Trophoblast cell (in vitro differentiated cells and primary cell): ENCODE data around the gene FAM107A.

Experiments used
- DNase-seq, 2 donors: peaks; one replicate each; pipeline ENCODE4 v3.0.0-alpha.2; 2016
- H2AFZ ChIP-seq: 2 replicates; pipeline ENCODE4 v1.6.1; 2013; ENCODE audit warnings: low read length, moderate library complexity, mild to moderate bottlenecking; ENCODE audit not compliant: insufficient read depth, poor library complexity
- H2AK5ac ChIP-seq: 2 replicates; pipeline ENCODE4 v1.6.1; 2013; ENCODE audit warnings: mild to moderate bottlenecking, low read length
- H2BK120ac ChIP-seq: 2 replicates; pipeline ENCODE4 v1.6.1; 2013; ENCODE audit warnings: low read length, mild to moderate bottlenecking, moderate library complexity; ENCODE audit not compliant: insufficient read depth, poor library complexity
- H2BK12ac ChIP-seq: 2 replicates; pipeline ENCODE4 v1.6.1; 2013; ENCODE audit warnings: mild to moderate bottlenecking, low read length, moderate library complexity
- H2BK5ac ChIP-seq: 2 replicates; pipeline ENCODE4 v1.6.1; 2013; ENCODE audit warnings: low read length, low read depth, moderate library complexity, mild to moderate bottlenecking; ENCODE audit not compliant: poor library complexity
- H3K14ac ChIP-seq: 2 replicates; pipeline ENCODE4 v1.6.1; 2013; ENCODE audit warnings: mild to moderate bottlenecking, low read length
- H3K18ac ChIP-seq: 2 replicates; pipeline ENCODE4 v1.6.1; 2013; ENCODE audit warnings: mild to moderate bottlenecking, low read length
- H3K23ac ChIP-seq: 2 replicates; pipeline ENCODE4 v1.6.1; 2013; ENCODE audit warnings: low read length
- H3K27ac ChIP-seq: 2 replicates; pipeline ENCODE4 v1.5.1; 2013; ENCODE audit warnings: low read depth, mild to moderate bottlenecking, inconsistent platforms, low read length, moderate library complexity
- H3K27me3 ChIP-seq: 2 replicates; pipeline ENCODE4 v1.6.1; 2013; ENCODE audit warnings: inconsistent platforms, mild to moderate bottlenecking, low read length, moderate library complexity; ENCODE audit not compliant: insufficient read depth
- H3K36me3 ChIP-seq, 2 experiments: 1 replicate in 1 of 2; 2 replicates in 1 of 2; pipeline ENCODE4 v1.6.1; 2013; ENCODE audit warnings: low read length in 2 of 2, mild to moderate bottlenecking in 2 of 2, moderate library complexity in 1 of 2; ENCODE audit not compliant: insufficient read depth in 2 of 2, control insufficient read depth in 1 of 2
- H3K4ac ChIP-seq: 2 replicates; pipeline ENCODE4 v1.6.1; 2013; ENCODE audit warnings: low read depth, mild to moderate bottlenecking, low read length, moderate library complexity
- H3K4me1 ChIP-seq, 2 experiments: 1 replicate in 1 of 2; 2 replicates in 1 of 2; pipeline ENCODE4 v1.6.1; 2013; ENCODE audit warnings: low read length in 2 of 2, mild to moderate bottlenecking in 2 of 2, moderate library complexity in 1 of 2; ENCODE audit not compliant: insufficient read depth in 2 of 2, control insufficient read depth in 1 of 2
- H3K4me2 ChIP-seq: 2 replicates; pipeline ENCODE4 v1.6.1; 2013; ENCODE audit warnings: inconsistent platforms, mild to moderate bottlenecking, low read length, moderate library complexity
- H3K4me3 ChIP-seq: 2 replicates; pipeline ENCODE4 v1.5.1; 2013; ENCODE audit warnings: mild to moderate bottlenecking, low read depth, low read length, inconsistent platforms
- H3K79me1 ChIP-seq: one replicate; pipeline ENCODE4 v1.6.1; 2013; ENCODE audit warnings: low read length
- H3K79me2 ChIP-seq: 2 replicates; pipeline ENCODE4 v1.6.1; 2013; ENCODE audit warnings: low read length, mild to moderate bottlenecking; ENCODE audit not compliant: control insufficient read depth, insufficient read depth, poor library complexity
- H3K9ac ChIP-seq: 2 replicates; pipeline ENCODE4 v1.6.1; 2013; ENCODE audit warnings: mild to moderate bottlenecking, low read length
- H3K9me3 ChIP-seq: 2 replicates; pipeline ENCODE4 v1.6.1; 2013; ENCODE audit warnings: low read depth, mild to moderate bottlenecking, control low read depth, inconsistent platforms, low read length; ENCODE audit not compliant: insufficient read depth
- H4K12ac ChIP-seq: 2 replicates; pipeline ENCODE4 v1.6.1; 2013; ENCODE audit warnings: low read depth, mild to moderate bottlenecking, low read length, moderate library complexity
- H4K8ac ChIP-seq: 2 replicates; pipeline ENCODE4 v1.6.1; 2013; ENCODE audit warnings: low read depth, mild to moderate bottlenecking, low read length, moderate library complexity
- H4K91ac ChIP-seq: one replicate; pipeline ENCODE4 v1.6.1; 2013; ENCODE audit warnings: low read depth, mild to moderate bottlenecking, low read length, moderate library complexity
- WGBS: extraction: QIAGEN DNeasy Blood & Tissue Kit; methylation state at CpG from one replicate; pipeline ENCODE4 v1.1.7; 2013; ENCODE audit warnings: missing lambda C conversion rate; ENCODE audit not compliant: insufficient read length, insufficient coverage; ENCODE audit errors: extremely low coverage; 5-methylcytosine and 5-hydroxymethylcytosine counted together

FAM107A gene

GRCh38 chr3:58620421-58620820 is 43.2 kb upstream of the FAM107A start:
- no peak overlapping the region for H4K8ac ChIP-seq
- H2BK120ac ChIP-seq = no peak overlapping the region
- H2BK5ac ChIP-seq = no peak overlapping the region
- H3K9me3 ChIP-seq = no peaks in the 10 kb centered on the region
- no peak overlapping the region for H3K14ac ChIP-seq
- no peaks in the 10 kb centered on the region for H3K79me2 ChIP-seq
- no peak overlapping the region for H2AFZ ChIP-seq
- H3K4me1 ChIP-seq = peaks cover 4 to 8% of the 10 kb centered on the region in 2 experiments
- no peak overlapping the region for H3K18ac ChIP-seq
- no peak overlapping the region for H2AK5ac ChIP-seq
- H3K9ac ChIP-seq = no peak overlapping the region
- H3K23ac ChIP-seq = no peak overlapping the region
- no peak overlapping the region for H3K4me3 ChIP-seq
- peaks cover 3% of the 10 kb centered on the region for H3K79me1 ChIP-seq
- no peak for DNase-seq
- H3K4ac ChIP-seq = no peak overlapping the region
- no peak overlapping the region for H4K91ac ChIP-seq
- no peak overlapping the region for H3K4me2 ChIP-seq
- H4K12ac ChIP-seq = no peak overlapping the region
- H3K27ac ChIP-seq = no peak overlapping the region
- no peaks in the 10 kb centered on the region for H3K27me3 ChIP-seq
- no peak overlapping the region for H2BK12ac ChIP-seq
- no CpG with 5 or more reads among the region's 8 CpGs for WGBS
- no peaks in the 10 kb centered on the region for H3K36me3 ChIP-seq

- H3K27ac ChIP-seq = peak overlapping the region; percentile 15
- H2BK120ac ChIP-seq = no peak overlapping the region
- H2AK5ac ChIP-seq = no peak overlapping the region
- no peak overlapping the region for H2BK12ac ChIP-seq
- no peak overlapping the region for H4K12ac ChIP-seq
- no peaks in the 10 kb centered on the region for H3K79me2 ChIP-seq
- H3K18ac ChIP-seq = no peak overlapping the region
- no peaks in the 10 kb centered on the region for H3K36me3 ChIP-seq
- peaks cover 3% of the 10 kb centered on the region for H3K79me1 ChIP-seq
- no peak overlapping the region for H3K23ac ChIP-seq
- no peak overlapping the region for H3K9ac ChIP-seq
- no peak overlapping the region for H4K91ac ChIP-seq
- peak overlapping the region; percentile 71 for H4K8ac ChIP-seq
- WGBS = no CpG with 5 or more reads among the region's 8 CpGs
- H2AFZ ChIP-seq = peak overlapping the region; percentile 47
- peaks cover 4 to 8% of the 10 kb centered on the region in 2 experiments for H3K4me1 ChIP-seq
- H2BK5ac ChIP-seq = no peak overlapping the region
- H3K4me3 ChIP-seq = no peak overlapping the region
- H3K27me3 ChIP-seq = no peaks in the 10 kb centered on the region
- no peak overlapping the region for H3K4me2 ChIP-seq
- H3K14ac ChIP-seq = no peak overlapping the region
- no peak overlapping the region for H3K4ac ChIP-seq
- DNase-seq = no peak
- H3K9me3 ChIP-seq = peaks cover 3% of the 10 kb centered on the region
Observed at GRCh38 chr3:58617338-58617761, 40.2 kb upstream of the FAM107A start.

GRCh38 chr3:58613236-58614132 is 36.3 kb upstream of the FAM107A start:
- Histone ChIP-seq H2AK5ac (no peak overlapping the region), H3K4ac (no peak overlapping the region), H4K12ac (no peak overlapping the region), H3K27ac (no peak overlapping the region), H3K9ac (no peak overlapping the region), H3K4me3 (peak overlapping the region; percentile 6), H4K91ac (no peak overlapping the region), H2BK120ac (no peak overlapping the region), H3K14ac (no peak overlapping the region), H2BK5ac (no peak overlapping the region), H3K23ac (no peak overlapping the region), H2AFZ (no peak overlapping the region), H3K4me2 (no peak overlapping the region), H3K18ac (no peak overlapping the region), H3K79me2 (no peaks in the 10 kb centered on the region), H2BK12ac (no peak overlapping the region), H3K36me3 (no peaks in the 10 kb centered on the region), H3K9me3 (peaks cover 3% of the 10 kb centered on the region), H3K79me1 (peaks cover 3% of the 10 kb centered on the region), H3K4me1 (peaks cover 4 to 8% of the 10 kb centered on the region in 2 experiments), H4K8ac (no peak overlapping the region), H3K27me3 (no peaks in the 10 kb centered on the region)
- DNase-seq = no peak
- whole genome bisulfite sequencing = no CpG with 5 or more reads among the region's 7 CpGs

GRCh38 chr3:58612830-58613229 is 35.6 kb upstream of the FAM107A start:
- no peak overlapping the region for H3K14ac ChIP-seq
- H2BK12ac ChIP-seq = no peak overlapping the region
- H3K36me3 ChIP-seq = no peaks in the 10 kb centered on the region
- H3K18ac ChIP-seq = no peak overlapping the region
- H2BK5ac ChIP-seq = no peak overlapping the region
- no peak overlapping the region for H4K12ac ChIP-seq
- H3K23ac ChIP-seq = no peak overlapping the region
- H3K27ac ChIP-seq = no peak overlapping the region
- H3K4me2 ChIP-seq = no peak overlapping the region
- no peak overlapping the region for H2AFZ ChIP-seq
- no peak overlapping the region for H3K9ac ChIP-seq
- H3K9me3 ChIP-seq = peaks cover 3% of the 10 kb centered on the region
- H3K79me2 ChIP-seq = no peaks in the 10 kb centered on the region
- no CpG with 5 or more reads among the region's 9 CpGs for WGBS
- no peak overlapping the region for H4K91ac ChIP-seq
- no peak overlapping the region for H3K4me3 ChIP-seq
- peaks cover 4 to 8% of the 10 kb centered on the region in 2 experiments for H3K4me1 ChIP-seq
- no peaks in the 10 kb centered on the region for H3K27me3 ChIP-seq
- no peak overlapping the region for H3K4ac ChIP-seq
- H2AK5ac ChIP-seq = no peak overlapping the region
- H4K8ac ChIP-seq = no peak overlapping the region
- no peak overlapping the region for H2BK120ac ChIP-seq
- no peak for DNase-seq
- H3K79me1 ChIP-seq = peaks cover 3% of the 10 kb centered on the region
